Activated CD4-positive, alpha-beta T cell treated with anti-CD3 and anti-CD28 coated beads for 48 hours (primary cell): ENCODE data around the gene SRSF9.
"Not testable (repeated sequence)": the region's sequence is repeated elsewhere in the genome, so short reads cannot be mapped to it uniquely, and the experiment has no call there.

Experiments
- DNase-seq: peaks from one replicate; pipeline ENCODE4 v3.0.0-alpha.2; 2020

SRSF9 gene

GRCh38 chr12:120469450-120470149 is at the start of gene SRSF9:
Gene SRSF9, minus strand, starts transcription at chr12:120469748. Its CDS starts 139 bp downstream, at chr12:120469609.
- DNase-seq = peak; percentile 98

- not testable (repeated sequence) for DNase-seq
These were observed 49.8 kb upstream of the SRSF9 start for GRCh38 chr12:120519324-120519723.

- DNase-seq = no peak
These were observed 45.9 kb upstream of the SRSF9 start for GRCh38 chr12:120515496-120515895.

DNA sequence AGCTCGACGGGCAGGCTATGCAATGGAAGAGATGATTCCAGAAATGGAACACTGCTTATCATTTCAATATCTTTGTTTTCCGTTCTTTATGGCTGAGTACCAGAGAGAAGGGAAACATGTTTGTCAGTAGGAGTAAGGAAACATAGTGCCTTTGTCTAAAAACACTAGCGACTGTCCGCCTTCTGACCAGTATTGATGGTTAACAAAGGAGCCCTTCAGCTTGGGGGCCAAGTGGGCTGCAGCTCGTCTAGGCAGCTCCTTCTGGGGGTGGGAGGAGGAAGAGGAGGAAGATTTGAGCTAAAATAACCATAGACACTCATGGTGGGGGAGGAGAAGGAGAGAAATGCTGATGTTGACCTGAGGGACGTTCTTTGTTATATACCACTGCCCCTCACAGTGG is 44.5 kb upstream of the SRSF9 start:
- DNase-seq = no peak

DNA sequence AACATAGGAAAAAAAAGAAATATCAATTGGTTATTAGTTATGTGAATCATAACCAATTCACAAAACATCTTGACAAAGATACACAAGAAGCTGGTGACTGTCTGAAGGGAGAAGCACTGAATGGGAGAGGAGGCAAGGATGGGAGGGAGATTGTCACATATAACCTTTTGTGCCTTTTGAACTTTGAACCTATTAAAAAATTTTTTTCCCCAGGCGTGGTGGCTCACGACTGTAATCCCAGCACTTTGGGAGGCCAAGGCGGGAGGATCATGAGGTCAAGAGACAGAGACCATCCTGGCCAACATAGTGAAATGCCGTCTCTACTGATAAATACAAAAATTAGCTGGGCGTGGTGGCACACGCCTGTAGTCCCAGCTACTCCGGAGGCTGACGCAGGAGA is 39.0 kb upstream of the SRSF9 start:
- no peak for DNase-seq

GRCh38 chr12:120504587-120504986 is 35.0 kb upstream of the SRSF9 start:
- DNase-seq = no peak

DNA sequence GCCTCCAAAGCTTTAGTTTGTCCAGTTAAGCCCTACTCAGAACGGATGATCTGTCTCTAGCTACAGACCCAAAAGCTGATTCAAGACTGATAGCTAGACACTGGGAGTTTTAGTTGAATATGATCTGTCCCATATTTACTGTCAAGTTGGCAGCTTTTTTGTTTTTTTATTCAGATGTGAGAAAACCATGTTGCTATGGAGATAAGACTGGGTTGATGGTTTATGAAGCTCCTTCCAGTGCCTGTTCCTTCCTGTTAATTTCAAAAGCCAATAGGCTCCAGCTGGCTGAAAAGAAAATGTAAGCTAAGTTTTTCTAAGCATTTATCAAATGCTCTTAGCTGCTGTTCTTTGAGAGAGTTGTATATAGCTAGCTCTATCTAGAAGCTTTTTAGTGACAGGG is 31.0 kb upstream of the SRSF9 start:
- DNase-seq = no peak

DNA sequence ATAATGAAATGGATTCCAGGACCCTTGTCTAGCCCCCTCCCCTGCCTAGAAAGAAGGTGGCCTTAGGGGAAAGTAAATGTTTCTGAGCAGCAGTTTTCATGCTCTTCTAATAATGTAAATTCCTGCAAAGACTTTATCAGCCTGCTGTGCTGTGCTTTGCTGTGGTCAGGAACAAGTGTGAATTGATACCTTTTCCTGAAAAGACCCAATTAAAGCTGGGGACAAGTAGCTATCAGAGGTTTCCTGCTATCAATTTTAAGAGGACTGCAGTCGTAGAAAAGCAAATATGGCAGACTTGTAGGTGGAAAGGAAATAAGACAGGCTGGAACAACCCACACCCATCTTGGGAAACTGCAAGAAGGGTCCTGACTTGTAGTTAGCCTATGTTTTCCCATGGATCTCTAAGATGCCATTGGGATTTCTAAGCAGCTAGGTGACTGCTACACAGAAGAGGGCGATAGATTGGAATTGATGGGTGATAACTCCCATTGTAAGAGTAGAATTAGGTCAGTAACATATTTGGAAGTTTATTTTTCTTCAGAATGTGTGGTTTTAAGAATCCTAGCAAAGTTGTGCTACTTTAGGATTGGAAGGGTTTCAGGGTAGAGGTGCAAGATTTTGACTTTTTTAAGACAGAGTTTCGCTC is 29.4 kb upstream of the SRSF9 start:
- DNase-seq = no peak

GRCh38 chr12:120497524-120498150 is 28.1 kb upstream of the SRSF9 start:
- DNase-seq = no peak

DNA sequence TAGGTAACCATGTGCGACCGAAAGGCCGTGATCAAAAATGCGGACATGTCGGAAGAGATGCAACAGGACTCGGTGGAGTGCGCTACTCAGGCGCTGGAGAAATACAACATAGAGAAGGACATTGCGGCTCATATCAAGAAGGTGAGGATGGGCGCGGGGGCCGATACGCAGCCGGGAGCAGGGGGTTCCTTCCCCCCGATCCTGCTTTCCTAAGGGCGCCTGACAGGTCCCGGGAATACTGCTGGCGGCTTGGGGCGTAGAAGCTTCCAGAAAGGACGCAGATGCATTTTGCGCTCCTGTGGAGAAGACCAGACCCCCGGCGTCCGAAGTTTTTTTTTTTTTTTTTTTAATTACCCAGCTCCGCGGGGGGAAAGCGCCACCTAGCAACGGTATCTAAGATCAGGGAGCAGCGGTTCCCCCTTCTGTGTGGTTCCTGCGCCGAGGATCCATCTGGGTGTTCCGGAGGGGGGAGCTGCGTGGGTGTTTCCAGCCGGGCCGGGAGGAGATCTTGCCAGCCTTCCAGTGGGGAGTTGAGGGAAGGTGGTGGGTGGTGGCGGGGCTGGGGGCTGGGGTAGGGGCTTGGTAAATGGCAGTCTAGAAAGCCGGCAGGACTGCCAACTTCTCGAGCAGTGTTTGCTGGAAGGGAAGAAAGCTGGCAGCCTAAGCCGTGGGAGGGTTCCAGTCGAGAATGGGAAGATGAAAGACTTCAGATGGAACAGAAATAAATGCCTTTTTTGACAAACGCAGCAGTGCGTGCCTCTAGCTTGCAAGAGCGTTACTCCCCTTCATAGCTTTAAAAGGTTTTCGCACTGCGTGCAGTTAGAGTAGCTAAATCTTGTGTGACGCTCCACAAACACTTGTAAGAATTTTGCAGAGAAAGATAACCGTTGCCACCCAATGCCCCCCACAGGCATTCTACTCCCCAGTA is 27.1 kb upstream of the SRSF9 start:
- peak; percentile 43 for DNase-seq

GRCh38 chr12:120495731-120496412 is 26.3 kb upstream of the SRSF9 start, which contains the start of gene DYNLL1:
Gene DYNLL1, plus strand, starts transcription at chr12:120496113. Its CDS starts 309 bp downstream, at chr12:120496422.
- peak; percentile 99 for DNase-seq

- no peak for DNase-seq
These were observed 25.7 kb upstream of the SRSF9 start for GRCh38 chr12:120495186-120495730.

DNA sequence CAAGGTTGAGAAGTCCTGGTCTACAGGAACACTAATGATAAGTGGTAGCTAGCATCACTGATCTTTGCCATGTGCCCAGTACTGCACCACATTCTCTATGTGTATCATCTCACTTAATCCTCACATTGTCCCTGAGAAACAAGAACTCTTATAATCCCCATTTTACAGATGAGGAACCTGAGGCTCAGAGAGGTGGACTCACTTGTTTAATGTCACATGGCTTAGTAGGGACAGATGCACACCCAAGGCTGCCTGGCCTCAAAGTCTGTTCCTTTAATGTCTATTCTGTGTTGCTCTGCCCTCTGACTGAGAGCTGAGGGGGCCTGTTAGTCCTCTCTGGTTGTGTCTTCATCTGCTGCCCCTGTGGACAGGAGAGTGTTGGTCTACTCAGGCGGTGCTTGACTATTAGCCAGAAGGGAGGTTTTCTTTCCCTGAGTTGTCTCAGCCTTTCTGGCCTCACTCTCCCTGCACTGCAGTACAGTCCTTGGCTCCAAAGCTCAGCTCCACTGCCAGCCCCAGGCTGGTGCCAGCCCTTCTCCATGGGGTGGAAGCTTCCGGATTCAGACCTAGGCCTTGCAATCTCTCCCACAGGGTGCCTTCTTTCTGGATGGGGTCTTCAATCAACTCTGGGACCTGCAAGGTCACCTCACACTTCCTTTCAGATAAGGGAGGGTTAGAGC is 21.4 kb upstream of the SRSF9 start:
- no peak for DNase-seq

DNA sequence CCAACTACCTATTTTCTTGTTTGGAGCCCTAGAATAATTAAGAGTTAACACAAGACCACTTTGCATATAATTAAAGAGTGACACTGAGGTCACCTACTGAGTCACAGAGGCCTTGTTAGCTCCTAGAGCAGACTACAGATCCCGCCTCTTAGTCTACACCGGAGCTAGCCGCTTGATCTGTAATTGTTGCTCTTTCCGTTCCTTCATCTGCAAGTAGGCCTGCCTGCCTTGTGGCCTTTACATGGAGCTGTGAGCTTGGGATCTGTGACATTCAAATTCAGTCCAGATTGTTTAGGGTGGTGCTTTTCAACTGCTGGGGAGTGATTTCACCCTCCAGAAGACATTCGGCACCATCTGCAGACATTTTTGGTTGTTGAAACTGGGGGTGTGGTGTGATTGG is 20.8 kb upstream of the SRSF9 start:
- DNase-seq = no peak

GRCh38 chr12:120489018-120489417 is 19.5 kb upstream of the SRSF9 start:
- no peak for DNase-seq

DNA sequence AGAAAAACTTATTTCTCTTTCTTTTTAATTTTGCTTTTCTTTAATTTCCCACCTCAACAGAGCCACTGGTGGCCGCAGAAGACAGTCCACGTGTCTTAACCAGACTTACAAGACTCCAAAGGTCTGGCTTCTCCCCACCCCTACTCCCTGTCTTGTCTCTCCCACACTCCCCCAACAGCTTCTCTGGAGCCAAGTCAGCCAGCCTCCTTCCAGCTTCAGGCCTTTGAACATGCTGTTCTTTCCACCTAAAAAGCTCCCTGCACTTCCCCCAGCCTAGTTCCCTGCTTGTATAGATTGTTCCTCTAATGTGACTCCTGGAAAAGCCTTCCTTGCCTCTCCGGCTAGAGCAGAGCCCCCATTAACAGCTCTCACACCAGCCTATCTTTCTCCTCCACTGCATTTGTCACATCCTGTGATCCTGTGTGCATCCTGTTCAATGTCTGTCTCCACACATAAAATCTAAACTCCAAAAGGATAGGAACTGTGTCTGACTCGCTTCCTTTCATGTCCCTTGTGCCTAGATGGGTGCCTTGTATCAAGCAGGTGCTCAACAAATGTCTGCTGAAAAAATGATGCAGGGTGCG is 18.6 kb upstream of the SRSF9 start:
- no peak for DNase-seq

GRCh38 chr12:120487552-120487951 is 18.0 kb upstream of the SRSF9 start:
- DNase-seq = not testable (repeated sequence)

GRCh38 chr12:120485961-120486881 is 16.7 kb upstream of the SRSF9 start:
- DNase-seq = no peak

DNA sequence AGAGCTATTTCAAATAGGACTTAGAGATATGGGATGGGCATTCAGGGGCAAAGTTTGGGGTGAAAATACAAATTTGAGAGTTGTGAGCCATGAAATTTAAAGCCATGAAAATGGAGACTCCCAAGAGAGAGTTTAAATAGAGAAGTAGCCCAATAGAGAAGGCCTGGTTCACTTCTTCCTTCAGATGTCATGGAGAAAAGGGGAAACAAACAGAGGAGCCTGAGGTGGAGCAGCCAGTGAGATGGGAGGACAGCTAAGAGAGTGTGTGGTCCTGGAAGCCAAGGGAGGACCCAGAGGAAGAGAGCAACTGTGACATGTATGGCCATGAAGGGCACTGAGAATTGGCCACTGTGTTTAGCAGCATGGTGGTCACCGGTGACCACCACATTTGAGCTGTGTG is 14.1 kb upstream of the SRSF9 start:
- no peak for DNase-seq
